Right lobe of liver (tissue), 6 donors: ENCODE data around the gene CRIP3. TPM values are rescaled to one million over a fixed set of nuclear protein-coding genes. Genes with fewer than 3 reads are reported as not detected.

Experiments
- ATAC-seq, 4 donors: fragments of 200-7000 bp; cut with Tn5 transposase; one replicate each; pipeline ENCODE4 v1.9.1; 2020; ENCODE audit warnings: mild to moderate bottlenecking in 4 of 4, moderate library complexity in 4 of 4
- DNase-seq, 3 donors: peaks; one replicate each; pipeline ENCODE4 v3.0.0-alpha.2; 2020
- H3K27ac ChIP-seq, 3 donors: fragments of 200-600 bp; one replicate each; pipeline ENCODE4 v1.8.0; 2022
- H3K27me3 ChIP-seq, 2 donors: fragments of 200-600 bp; one replicate each; pipeline ENCODE4 v1.8.0; 2022
- H3K36me3 ChIP-seq, 4 donors: fragments of 200-600 bp; sonication (generic) in 1 of 4; one replicate each; pipeline versions ENCODE4 v1.5.1 to v1.8.0; 2017 to 2022; ENCODE audit warnings: control low read depth in 1 of 4
- H3K4me1 ChIP-seq, 4 donors: fragments of 200-600 bp; sonication (generic) in 1 of 4; one replicate each; pipeline versions ENCODE4 v1.5.1 to v1.8.0; 2017 to 2022; ENCODE audit warnings: control low read depth in 1 of 4
- H3K4me3 ChIP-seq, 3 donors: fragments of 200-600 bp; one replicate each; pipeline ENCODE4 v1.8.0; 2022
- H3K9me3 ChIP-seq, 4 donors: fragments of 200-600 bp; sonication (generic) in 1 of 4; one replicate each; pipeline versions ENCODE4 v1.5.1 to v1.8.0; 2017 to 2022; ENCODE audit warnings: control low read depth in 1 of 4
- POLR2A ChIP-seq: fragments of 450-650 bp; IDR thresholded peaks from one replicate; pipeline ENCODE4 v1.6.1; 2017; ENCODE audit warnings: antibody characterized with exemption, mild to moderate bottlenecking
- WGBS: methylation state at CpG from one replicate; pipeline ENCODE4 v1.1.6; 2018; ENCODE audit warnings: low coverage, low lambda C conversion rate; ENCODE audit not compliant: insufficient coverage; ENCODE audit errors: missing lambda C conversion rate; 5-methylcytosine and 5-hydroxymethylcytosine counted together
- intact Hi-C, 2 donors: fragments of 100-400 bp; cut with DNase I; formaldehyde crosslinking; loops; one replicate each; pipeline versions ENCODE4 v1.11.2 to v1.14.1; 2022
- total RNA-seq, 6 experiments: library from RNA; depleted of rRNA in 2 of 6; stranded (reverse); fragments of >200 nt in 2 of 6; fragmentation: NEBNext Ultra II Directional in 3 of 6; extraction: Animal tissue kit (Norgen Biotek cat#: 25700) in 3 of 6; gene quantifications; one replicate each; pipeline versions ENCODE4 v1.1.0 to v1.2.4, GENCODE V29; 2016 to 2023
- TF ChIP-seq, protein P1 (sequence below), 4 donors: fragments of 200-600 bp in 3 of 4; fragments of 450-650 bp in 1 of 4; IDR thresholded peaks; one replicate each; pipeline versions ENCODE4 v1.5.1 to v1.8.0; 2016 to 2022; ENCODE audit warnings: antibody characterized with exemption in 4 of 4, mild to moderate bottlenecking in 2 of 4
- donor health status: DM: no; HTN: yes; CAD: no.
- donor health status: DM: no; HTN: no; CAD: no.
- donor health status: DM: no; HTN: no; CAD: no.
- donor health status: DM: no; HTN: yes; CAD: no.
- donor health status: DM: no; HTN: yes; CAD: no.

The CRIP3 gene
- total RNA-seq, 6 experiments from 2014 or later: 2.1 to 7.9 (median 5.2) TPM

DNA sequence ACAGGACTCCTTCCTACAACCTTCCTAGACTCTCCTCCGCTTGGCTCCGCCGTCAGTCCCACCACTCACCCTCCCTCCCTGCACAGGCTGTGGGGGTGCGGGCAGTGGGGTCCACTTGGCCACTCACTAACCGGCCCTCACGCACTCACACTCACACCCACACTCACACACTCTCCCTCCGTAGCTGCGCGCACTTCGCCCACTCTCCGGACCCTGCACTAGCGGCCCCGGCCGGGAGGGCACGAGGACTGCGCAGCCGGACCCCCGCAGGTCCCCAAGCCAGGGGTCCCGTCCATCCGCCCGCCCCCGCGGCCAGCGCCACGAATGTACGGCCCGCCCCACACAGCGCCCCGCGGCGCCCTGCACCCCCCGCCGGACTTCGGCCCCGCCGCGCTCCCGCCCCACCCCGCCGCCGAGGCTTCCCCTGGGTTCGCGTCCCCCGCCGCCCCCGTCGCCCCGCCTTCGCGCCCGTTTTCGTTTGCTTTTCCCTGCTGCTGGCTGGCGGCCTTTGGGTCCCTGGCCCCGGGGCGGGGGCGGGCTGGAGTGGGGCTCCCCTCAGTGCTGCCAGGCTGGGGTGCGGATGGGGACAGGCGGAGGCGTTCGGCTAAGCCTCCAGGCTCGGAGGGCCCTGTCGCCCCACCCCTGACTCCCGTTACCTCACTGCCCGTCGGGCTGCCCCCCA, 33.6 kb downstream of the CRIP3 start:
- H3K4me1 ChIP-seq: peaks cover 0 to 64% (median 23%) of the 10 kb centered on the region in 4 donors
- H3K27me3 ChIP-seq: no peaks in the 10 kb centered on the region
- H3K4me3 ChIP-seq: peak overlapping the region; percentile 44 to 82 (median 69)

DNA sequence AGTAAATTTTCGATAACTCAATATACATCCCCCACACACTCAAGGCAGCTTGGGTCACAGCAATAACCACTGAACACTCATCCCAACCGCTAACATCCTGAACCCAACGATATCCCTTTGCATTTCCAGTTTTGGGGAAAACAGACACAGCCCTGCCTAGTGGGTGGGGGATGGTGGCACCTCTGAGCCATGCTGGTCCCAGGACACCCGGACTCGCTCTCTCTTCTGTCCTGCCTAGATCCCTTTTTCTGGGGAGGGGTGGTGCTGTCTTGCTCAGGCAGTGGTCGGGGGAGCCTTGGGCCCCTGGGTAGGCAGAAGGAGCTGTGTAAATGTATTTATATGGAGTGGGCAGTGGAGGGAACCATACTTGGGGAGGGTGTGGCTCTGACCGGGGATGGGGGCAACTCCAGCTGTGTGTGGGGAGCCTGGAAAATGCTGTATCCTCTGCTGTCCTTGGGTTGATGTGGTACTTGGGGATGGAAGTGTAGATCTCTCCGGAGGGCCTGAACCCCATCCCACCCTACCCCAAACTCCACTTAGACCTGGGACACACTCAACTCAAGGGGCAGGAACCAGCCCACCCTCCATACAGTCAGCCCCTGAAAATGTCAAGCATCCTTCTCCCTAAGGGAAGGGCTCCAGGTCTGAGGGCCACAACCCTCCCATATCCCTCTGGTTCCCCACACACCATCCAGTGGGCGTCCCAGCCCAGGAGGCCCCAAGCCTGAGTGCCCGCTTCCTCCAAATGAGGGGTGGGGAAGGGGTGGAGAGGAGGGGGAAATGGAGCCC, 34.3 kb downstream of the CRIP3 start:
- Histone ChIP-seq H3K27ac (peak overlapping the region; percentile 76 to 86 (median 78)), H3K4me3 (peak overlapping the region; percentile 44 to 82 (median 69)), H3K27me3 (no peaks in the 10 kb centered on the region), H3K4me1 (peaks cover 0 to 70% (median 23%) of the 10 kb centered on the region in 4 donors), H3K9me3 (no peaks in the 10 kb centered on the region), H3K36me3 (no peaks in the 10 kb centered on the region)
- 40% methylated on average over 4 of the region's 10 CpGs for WGBS
- ATAC-seq (no peak), DNase-seq (no peak)
- TF ChIP-seq POLR2A: no peak
- TF ChIP-seq, protein P1, sequence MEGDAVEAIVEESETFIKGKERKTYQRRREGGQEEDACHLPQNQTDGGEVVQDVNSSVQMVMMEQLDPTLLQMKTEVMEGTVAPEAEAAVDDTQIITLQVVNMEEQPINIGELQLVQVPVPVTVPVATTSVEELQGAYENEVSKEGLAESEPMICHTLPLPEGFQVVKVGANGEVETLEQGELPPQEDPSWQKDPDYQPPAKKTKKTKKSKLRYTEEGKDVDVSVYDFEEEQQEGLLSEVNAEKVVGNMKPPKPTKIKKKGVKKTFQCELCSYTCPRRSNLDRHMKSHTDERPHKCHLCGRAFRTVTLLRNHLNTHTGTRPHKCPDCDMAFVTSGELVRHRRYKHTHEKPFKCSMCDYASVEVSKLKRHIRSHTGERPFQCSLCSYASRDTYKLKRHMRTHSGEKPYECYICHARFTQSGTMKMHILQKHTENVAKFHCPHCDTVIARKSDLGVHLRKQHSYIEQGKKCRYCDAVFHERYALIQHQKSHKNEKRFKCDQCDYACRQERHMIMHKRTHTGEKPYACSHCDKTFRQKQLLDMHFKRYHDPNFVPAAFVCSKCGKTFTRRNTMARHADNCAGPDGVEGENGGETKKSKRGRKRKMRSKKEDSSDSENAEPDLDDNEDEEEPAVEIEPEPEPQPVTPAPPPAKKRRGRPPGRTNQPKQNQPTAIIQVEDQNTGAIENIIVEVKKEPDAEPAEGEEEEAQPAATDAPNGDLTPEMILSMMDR (IDR thresholded peaks at IDR 0.05): no peak
- intact Hi-C loops: no loop called here

More for the DNA sequence above, 33.6 kb downstream of the CRIP3 start:
- peak; percentile 64 for TF ChIP-seq POLR2A
- TF ChIP-seq, protein P1 (IDR thresholded peaks at IDR 0.05): no peak
- Histone ChIP-seq H3K36me3 (no peaks in the 10 kb centered on the region), H3K9me3 (no peaks in the 10 kb centered on the region), H3K27ac (peak overlapping the region; percentile 76 to 86 (median 78))
- DNase-seq (peak; percentile 89 to 95 (median 92)), ATAC-seq (peak; percentile 34 to 60 (median 56))
- intact Hi-C loops: no loop called here
- WGBS: 4% methylated on average over 5 of the region's 65 CpGs

DNA sequence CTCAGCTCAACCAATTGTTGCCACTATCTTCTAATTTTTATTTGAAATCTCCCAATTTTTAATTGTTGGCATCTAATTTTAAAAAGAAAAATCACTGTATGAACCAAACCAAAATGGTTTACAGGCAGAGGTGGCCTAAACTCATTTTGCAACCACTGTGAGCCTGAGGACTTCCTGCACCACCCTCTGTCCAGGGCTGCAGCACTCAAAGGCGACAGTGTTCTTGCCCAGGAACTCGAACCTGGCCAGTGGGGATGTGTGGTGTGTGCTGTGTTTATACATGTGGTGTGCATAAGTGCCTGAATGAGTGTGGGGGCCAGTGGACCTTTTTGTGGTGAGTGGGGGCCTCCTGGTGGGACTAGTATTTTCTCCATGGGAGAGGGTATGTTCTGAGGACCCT, 34.9 kb downstream of the CRIP3 start:
- Histone ChIP-seq H3K36me3 (no peaks in the 10 kb centered on the region), H3K4me1 (peaks cover 0 to 70% (median 20%) of the 10 kb centered on the region in 4 donors), H3K27me3 (no peaks in the 10 kb centered on the region), H3K27ac (no peak overlapping the region), H3K9me3 (no peaks in the 10 kb centered on the region), H3K4me3 (peak overlapping the region in 1 of 3 donors; percentile 82)
- TF ChIP-seq, protein P1 (IDR thresholded peaks at IDR 0.05): no peak
- TF ChIP-seq POLR2A: no peak
- no peak for ATAC-seq
- WGBS: 25% methylated on average over 2 of the region's 2 CpGs
- no peak for DNase-seq
- intact Hi-C loops: no loop called here

DNA sequence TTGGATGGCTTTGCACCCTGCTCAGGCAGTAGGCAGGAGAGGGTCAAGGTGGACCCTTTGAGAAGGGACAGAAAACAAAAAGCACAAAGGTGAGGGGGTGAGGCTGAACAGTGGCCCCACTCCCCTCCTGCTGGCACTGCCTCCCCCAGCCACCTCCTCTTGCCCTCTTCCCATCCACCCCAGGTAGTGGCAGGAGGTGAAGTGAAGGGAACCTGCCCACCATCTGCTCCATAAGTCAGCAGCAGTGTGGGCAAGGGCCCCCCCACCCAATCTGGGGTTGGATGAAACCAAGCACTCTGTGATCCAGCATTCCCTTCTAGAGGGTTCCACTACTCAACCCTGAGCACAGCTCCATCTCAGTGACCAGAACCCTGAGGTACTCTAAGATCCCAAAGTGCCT, 36.7 kb downstream of the CRIP3 start:
- H3K4me1 ChIP-seq: peaks cover 0 to 67% (median 22%) of the 10 kb centered on the region in 4 donors
- intact Hi-C loops: no loop called here
- TF ChIP-seq POLR2A: no peak
- TF ChIP-seq, protein P1 (IDR thresholded peaks at IDR 0.05): no peak
- no peaks in the 10 kb centered on the region for H3K27me3 ChIP-seq
- DNase-seq: no peak
- H3K27ac ChIP-seq: no peak overlapping the region
- no peak for ATAC-seq
- no peaks in the 10 kb centered on the region for H3K9me3 ChIP-seq
- no peak overlapping the region for H3K4me3 ChIP-seq
- no peaks in the 10 kb centered on the region for H3K36me3 ChIP-seq
